ACC112 (cell line): ENCODE measurements around the gene DLEC1.
"Not testable (repeated sequence)": the region's sequence is repeated elsewhere in the genome, so short reads cannot be mapped to it uniquely, and the experiment has no call there.

Experiments
- H2AFZ ChIP-seq: fragments of 200-600 bp; sonication (generic); one replicate; pipeline ENCODE4 v1.6.0; 2017; ENCODE audit warnings: antibody characterized with exemption, low read length; ENCODE audit not compliant: unreplicated experiment
- H3K27ac ChIP-seq: fragments of 200-600 bp; sonication (generic); 2 replicates; pipeline ENCODE4 v1.5.1; 2014; ENCODE audit warnings: low read depth, mild to moderate bottlenecking, antibody characterized with exemption, low read length, moderate library complexity
- H3K27me3 ChIP-seq: fragments of 200-600 bp; sonication (generic); 2 replicates; pipeline ENCODE4 v1.6.1; 2014; ENCODE audit warnings: mild to moderate bottlenecking, antibody characterized with exemption, low read length, moderate library complexity, mixed read lengths; ENCODE audit not compliant: insufficient read depth
- H3K36me3 ChIP-seq: fragments of 200-600 bp; sonication (generic); 2 replicates; pipeline ENCODE4 v1.6.1; 2016; ENCODE audit warnings: mild to moderate bottlenecking, antibody characterized with exemption, low read length, moderate library complexity, mixed read lengths; ENCODE audit not compliant: insufficient read depth
- H3K4me1 ChIP-seq: fragments of 200-600 bp; sonication (generic); one replicate; pipeline ENCODE4 v1.6.1; 2016; ENCODE audit warnings: low read length, mixed read lengths; ENCODE audit not compliant: insufficient read depth, unreplicated experiment, control insufficient read depth
- H3K4me3 ChIP-seq: fragments of 200-600 bp; sonication (generic); 2 replicates; pipeline ENCODE4 v1.5.1; 2014; ENCODE audit warnings: mild to moderate bottlenecking, low read depth, low read length
- H3K79me2 ChIP-seq: fragments of 200-600 bp; sonication (generic); one replicate; pipeline ENCODE4 v1.6.0; 2016; ENCODE audit warnings: low read length; ENCODE audit not compliant: control insufficient read depth, unreplicated experiment, insufficient read depth

DLEC1 gene

GRCh38 chr3:38154625-38155255 is 115.7 kb downstream of the DLEC1 start:
- H3K79me2 ChIP-seq, result no peaks in the 10 kb centered on the region
- peak overlapping the region; percentile 51 for H3K27ac ChIP-seq
- no peaks in the 10 kb centered on the region for H3K27me3 ChIP-seq
- no peaks in the 10 kb centered on the region for H3K36me3 ChIP-seq
- H2AFZ ChIP-seq, result no peak overlapping the region
- peaks cover 18% of the 10 kb centered on the region for H3K4me1 ChIP-seq
- H3K4me3 ChIP-seq, result no peak overlapping the region

- H3K27ac ChIP-seq, result no peak overlapping the region
- H3K4me3 ChIP-seq, result no peak overlapping the region
- no peak overlapping the region for H2AFZ ChIP-seq
- H3K27me3 ChIP-seq, result no peaks in the 10 kb centered on the region
- H3K36me3 ChIP-seq, result no peaks in the 10 kb centered on the region
- H3K79me2 ChIP-seq, result no peaks in the 10 kb centered on the region
- H3K4me1 ChIP-seq, result peaks cover 18% of the 10 kb centered on the region
These were observed 116.8 kb downstream of the DLEC1 start for GRCh38 chr3:38155825-38156224.

DNA sequence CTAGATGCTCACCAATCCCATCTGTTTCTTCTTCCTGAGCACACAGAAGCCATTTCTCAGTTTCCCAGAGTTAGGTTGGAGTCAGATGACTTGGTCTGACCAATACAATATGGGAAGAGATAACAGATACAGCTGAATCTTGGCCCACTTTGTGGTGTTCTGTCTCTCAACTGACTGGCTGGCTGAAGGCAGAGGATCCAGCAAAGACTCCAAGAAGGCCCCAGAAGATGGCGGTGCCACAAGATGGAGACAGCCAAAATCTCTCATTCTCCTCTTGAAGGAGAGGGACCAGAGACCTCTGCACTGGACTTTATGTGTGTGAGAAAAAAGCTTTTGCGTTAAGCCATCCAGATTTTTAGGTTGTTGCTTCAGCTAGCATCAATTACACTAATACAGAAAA is 118.1 kb downstream of the DLEC1 start:
- Histone ChIP-seq H3K27ac (no peak overlapping the region), H3K27me3 (no peaks in the 10 kb centered on the region), H3K4me1 (peaks cover 10% of the 10 kb centered on the region), H3K4me3 (no peak overlapping the region), H2AFZ (no peak overlapping the region), H3K79me2 (no peaks in the 10 kb centered on the region), H3K36me3 (no peaks in the 10 kb centered on the region)

GRCh38 chr3:38157595-38157994 is 118.6 kb downstream of the DLEC1 start:
- Histone ChIP-seq H3K36me3 (no peaks in the 10 kb centered on the region), H3K27ac (no peak overlapping the region), H3K27me3 (no peaks in the 10 kb centered on the region), H3K4me1 (peaks cover 10% of the 10 kb centered on the region), H3K79me2 (no peaks in the 10 kb centered on the region), H3K4me3 (no peak overlapping the region), H2AFZ (no peak overlapping the region)

- no peaks in the 10 kb centered on the region for H3K27me3 ChIP-seq
- no peaks in the 10 kb centered on the region for H3K36me3 ChIP-seq
- H3K4me3 ChIP-seq, result no peak overlapping the region
- no peaks in the 10 kb centered on the region for H3K79me2 ChIP-seq
- no peak overlapping the region for H2AFZ ChIP-seq
- peaks cover 10% of the 10 kb centered on the region for H3K4me1 ChIP-seq
- no peak overlapping the region for H3K27ac ChIP-seq
These were observed 119.5 kb downstream of the DLEC1 start for GRCh38 chr3:38158472-38158871.

- not testable (repeated sequence) for H3K36me3 ChIP-seq, H3K27me3 ChIP-seq, H3K4me1 ChIP-seq, H3K4me3 ChIP-seq, H3K27ac ChIP-seq, H3K79me2 ChIP-seq, H2AFZ ChIP-seq
These were observed 121.7 kb downstream of the DLEC1 start for GRCh38 chr3:38160704-38161103.

GRCh38 chr3:38163117-38163840 is 124.3 kb downstream of the DLEC1 start:
- Histone ChIP-seq H3K4me3 (no peak overlapping the region), H3K36me3 (no peaks in the 10 kb centered on the region), H3K4me1 (peaks cover 21% of the 10 kb centered on the region), H3K27me3 (no peaks in the 10 kb centered on the region), H2AFZ (no peak overlapping the region), H3K27ac (no peak overlapping the region), H3K79me2 (peaks cover 28% of the 10 kb centered on the region)

- H3K36me3 ChIP-seq, result no peaks in the 10 kb centered on the region
- H3K4me1 ChIP-seq, result peaks cover 27% of the 10 kb centered on the region
- peaks cover 36% of the 10 kb centered on the region for H3K79me2 ChIP-seq
- peak overlapping the region; percentile 82 for H3K4me3 ChIP-seq
- H3K27me3 ChIP-seq, result no peaks in the 10 kb centered on the region
- peak overlapping the region; percentile 89 for H3K27ac ChIP-seq
- H2AFZ ChIP-seq, result peak overlapping the region; percentile 92
These were observed 125.0 kb downstream of the DLEC1 start for GRCh38 chr3:38163841-38164642.

DNA sequence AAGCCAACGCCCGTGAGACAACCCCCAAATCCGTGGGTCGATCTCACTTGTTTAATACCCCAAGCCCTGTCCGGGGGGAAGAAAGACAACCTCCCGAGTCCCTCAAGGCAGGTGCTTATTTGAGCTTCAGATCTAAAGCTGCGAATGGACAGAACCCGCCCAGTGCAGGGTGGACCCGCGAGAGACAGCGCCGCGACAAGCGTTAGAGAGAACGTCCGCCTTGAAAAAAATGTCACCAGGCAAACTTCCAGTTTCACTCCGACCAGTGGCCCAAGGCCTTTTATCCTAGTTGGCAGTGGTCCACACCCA is 125.6 kb downstream of the DLEC1 start:
- peaks cover 42% of the 10 kb centered on the region for H3K79me2 ChIP-seq
- peaks cover 33% of the 10 kb centered on the region for H3K4me1 ChIP-seq
- H3K27me3 ChIP-seq, result no peaks in the 10 kb centered on the region
- H3K4me3 ChIP-seq, result peak overlapping the region; percentile 82
- H2AFZ ChIP-seq, result peak overlapping the region; percentile 92
- H3K27ac ChIP-seq, result peak overlapping the region; percentile 89
- no peaks in the 10 kb centered on the region for H3K36me3 ChIP-seq

DNA sequence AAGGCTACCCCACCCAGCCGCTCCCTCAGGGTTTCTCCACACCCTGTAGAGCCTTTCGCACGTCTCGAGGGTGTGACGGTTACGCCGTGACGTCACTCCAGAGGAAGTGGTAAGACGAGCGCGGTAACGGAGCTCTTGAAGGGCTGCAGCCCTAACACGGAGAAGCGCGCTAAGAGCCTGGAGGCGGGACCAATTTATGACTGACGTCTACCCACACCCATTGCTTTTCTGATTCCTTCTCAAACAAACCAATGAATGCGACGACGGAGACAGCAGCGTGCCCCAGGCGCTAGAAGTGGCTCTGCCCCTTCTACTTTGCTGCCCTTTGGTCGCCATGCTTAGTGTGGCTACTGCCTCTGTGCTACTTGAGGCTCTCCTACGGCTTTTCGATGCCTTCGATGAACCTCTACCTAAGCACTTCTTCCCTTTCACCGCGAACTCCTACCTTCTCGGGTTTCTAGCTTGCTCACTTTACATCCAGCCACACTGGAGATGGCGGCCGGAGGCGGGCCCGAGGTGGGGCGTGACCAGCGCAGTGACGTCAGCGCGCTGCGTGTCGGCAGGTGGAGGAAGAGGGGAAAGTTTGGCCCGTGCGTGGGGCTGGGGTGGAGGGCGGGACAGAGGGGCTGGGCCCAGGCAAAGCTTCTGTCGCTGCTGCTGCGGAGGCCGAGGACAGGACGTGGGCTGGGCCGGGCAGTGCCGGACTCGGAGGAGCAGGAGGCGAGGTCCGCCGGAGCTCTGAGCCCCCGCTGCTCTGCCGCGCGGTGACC is 126.1 kb downstream of the DLEC1 start, which contains the start of gene OXSR1:
TSS of gene OXSR1 (plus strand) at position 586 of the 770 bp plus-strand sequence. CDS start 340 bp downstream, outside the sequence.
- Histone ChIP-seq H3K36me3 (no peaks in the 10 kb centered on the region; the same call in 1 of the 2 replicates), H3K4me3 (peak within 1 kb of the TSS; percentile 82), H3K27me3 (no peaks in the 10 kb centered on the region), H2AFZ (peak within 1 kb of the TSS; percentile 92), H3K27ac (peak within 1 kb of the TSS; percentile 89), H3K4me1 (peaks cover 36% of the 10 kb centered on the region), H3K79me2 (peaks cover 46% of the 10 kb centered on the region)
